EL (cell line): ENCODE data around the gene MATN4.
"Not testable (repeated sequence)": the region's sequence is repeated elsewhere in the genome, so short reads cannot be mapped to it uniquely, and the experiment has no call there.

Experiments
- DNase-seq: peaks from one replicate; pipeline ENCODE4 v3.0.0-alpha.2; 2016

MATN4 gene

GRCh38 chr20:45308117-45308778 is at the start of gene MATN4:
Gene MATN4, minus strand, starts transcription at chr20:45308299. Its CDS starts 2,717 bp downstream, at chr20:45305582.
- no peak for DNase-seq

GRCh38 chr20:45355209-45356084 is 47.3 kb upstream of the MATN4 start:
- DNase-seq, result peak; percentile 81

GRCh38 chr20:45354423-45355208 is 46.5 kb upstream of the MATN4 start:
- peak; percentile 35 for DNase-seq

- no peak for DNase-seq
Measured at GRCh38 chr20:45353746-45354145, 45.6 kb upstream of the MATN4 start.

GRCh38 chr20:45352729-45353128 is 44.6 kb upstream of the MATN4 start:
- DNase-seq, result no peak

GRCh38 chr20:45350795-45351194 is 42.7 kb upstream of the MATN4 start:
- not testable (repeated sequence) for DNase-seq

GRCh38 chr20:45350217-45350616 is 42.1 kb upstream of the MATN4 start:
- no peak for DNase-seq

GRCh38 chr20:45347936-45348778 is 40.1 kb upstream of the MATN4 start, which contains the start of gene SDC4:
Gene SDC4, minus strand, starts transcription at chr20:45348424. Its CDS starts 40 bp downstream, at chr20:45348384.
- peak; percentile 80 for DNase-seq

GRCh38 chr20:45347297-45347935 is 39.3 kb upstream of the MATN4 start:
- DNase-seq, result no peak

GRCh38 chr20:45346851-45347250 is 38.8 kb upstream of the MATN4 start:
- peak; percentile 49 for DNase-seq

- no peak for DNase-seq
Measured at GRCh38 chr20:45346291-45346718, 38.2 kb upstream of the MATN4 start.

- DNase-seq, result no peak
Measured at GRCh38 chr20:45345104-45345936, 37.2 kb upstream of the MATN4 start.

- peak; percentile 96 for DNase-seq
Measured at GRCh38 chr20:45344168-45344860, 36.2 kb upstream of the MATN4 start.

- no peak for DNase-seq
Measured at GRCh38 chr20:45343532-45344167, 35.6 kb upstream of the MATN4 start.

- DNase-seq, result no peak
Measured at GRCh38 chr20:45342855-45343531, 34.9 kb upstream of the MATN4 start.

- DNase-seq, result peak; percentile 62
Measured at GRCh38 chr20:45341939-45342854, 34.1 kb upstream of the MATN4 start.

GRCh38 chr20:45341579-45341938 is 33.5 kb upstream of the MATN4 start:
- DNase-seq, result no peak

GRCh38 chr20:45340951-45341350 is 32.9 kb upstream of the MATN4 start:
- DNase-seq, result no peak
